HG02973 (cell line): ENCODE data around the gene TRAPPC11.

Source experiments
- ATAC-seq: cut with Tn5 transposase; IDR thresholded peaks from one replicate; pipeline ENCODE4 v1.9.1; 2021; ENCODE audit warnings: moderate library complexity; ENCODE audit not compliant: unreplicated experiment

The TRAPPC11 gene

GRCh38 chr4:183636923-183637322, 22.2 kb upstream of the TRAPPC11 start:
- no peak for ATAC-seq

GRCh38 chr4:183637461-183637860, 21.6 kb upstream of the TRAPPC11 start:
- ATAC-seq: no peak

DNA sequence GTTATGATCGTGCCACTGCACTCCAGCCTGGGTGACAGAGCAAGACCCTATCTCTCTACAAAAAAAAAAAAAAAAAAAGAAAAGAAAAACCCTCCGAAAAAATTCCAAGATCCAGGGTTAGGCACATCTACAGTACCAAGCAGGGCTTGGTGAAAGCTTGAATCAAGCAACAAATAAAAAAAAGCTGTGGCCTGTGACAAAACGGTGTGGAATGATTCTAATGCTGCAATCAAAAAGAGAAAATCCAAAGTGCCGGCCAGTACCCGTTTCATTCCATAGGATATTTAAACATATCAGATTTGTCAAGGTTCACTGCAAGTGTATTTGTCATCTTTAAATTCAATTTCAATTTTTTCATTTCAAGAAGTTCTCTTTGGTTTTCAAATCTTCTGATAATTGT, 20.7 kb upstream of the TRAPPC11 start:
- ATAC-seq: no peak

DNA sequence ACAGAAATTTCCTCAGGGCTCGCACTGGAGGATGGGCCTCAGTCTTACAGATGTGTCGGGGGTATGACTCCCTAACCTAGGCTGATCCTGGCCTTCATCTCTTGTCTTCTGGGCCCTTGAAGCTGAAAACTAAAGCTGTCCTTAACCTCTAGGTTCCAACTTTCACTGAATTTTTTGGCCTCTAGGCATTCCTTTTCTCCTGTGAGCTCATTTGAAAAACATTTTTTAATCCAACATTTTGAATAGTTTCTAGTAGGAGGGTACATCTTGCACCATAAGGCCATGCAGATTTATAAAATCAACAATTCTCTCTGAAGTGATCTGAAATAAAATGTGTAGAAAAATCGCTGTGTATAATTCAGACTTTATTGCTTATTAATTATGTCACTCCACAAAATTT, 19.8 kb upstream of the TRAPPC11 start:
- ATAC-seq: no peak

DNA sequence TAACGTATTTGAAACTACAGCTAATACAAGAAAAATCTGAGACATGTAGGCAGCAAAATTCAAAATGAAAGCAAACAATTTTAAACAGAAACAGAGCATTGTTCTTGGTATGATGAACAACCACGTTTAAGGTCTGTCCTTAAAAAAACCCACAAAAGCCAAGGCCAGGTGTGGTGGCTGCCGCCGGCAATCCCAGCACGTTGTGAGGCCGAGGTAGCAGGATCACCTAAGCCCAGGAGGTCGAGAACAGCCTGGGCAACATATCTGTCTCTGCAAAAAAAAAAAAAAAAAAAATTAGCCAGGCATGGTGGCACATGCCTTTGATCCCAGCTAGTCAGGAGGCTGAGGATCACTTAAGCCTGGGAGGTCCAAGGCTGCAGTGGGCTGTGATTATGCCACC, 13.8 kb upstream of the TRAPPC11 start:
- ATAC-seq: no peak

- no peak for ATAC-seq
These were observed 1.5 kb upstream of the TRAPPC11 start for GRCh38 chr4:183657564-183657963.

DNA sequence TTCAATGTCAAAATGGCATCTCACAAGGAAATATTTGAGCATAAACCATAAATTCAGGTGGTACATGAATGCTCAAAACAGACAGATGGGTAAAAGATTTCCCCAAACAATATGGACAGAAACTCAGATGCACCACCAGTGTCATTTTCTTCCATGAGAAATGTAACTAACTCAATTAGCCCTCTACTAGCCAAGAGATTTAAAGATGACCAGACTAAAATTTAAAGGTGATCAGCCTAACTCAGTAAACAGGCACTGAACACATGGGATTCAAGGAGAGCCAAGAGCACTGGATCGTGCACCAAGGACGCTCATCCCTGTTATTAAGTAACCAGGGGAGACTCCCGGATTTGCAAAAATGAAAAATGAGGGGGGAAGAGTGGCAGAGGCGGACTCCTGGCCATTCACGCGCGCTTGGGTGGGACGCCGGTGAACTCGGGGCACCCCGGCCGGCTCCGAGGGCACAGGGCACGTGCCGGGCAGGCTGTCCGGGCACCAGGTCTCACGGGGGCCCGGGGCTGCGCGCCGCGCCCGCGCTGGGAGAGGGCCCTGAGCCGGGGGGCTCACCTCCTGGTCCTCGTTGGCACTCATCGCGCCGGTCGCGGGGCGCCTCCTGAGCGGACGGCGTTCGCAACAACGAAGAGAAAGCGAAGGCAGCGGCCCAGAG, 598 bp upstream of the TRAPPC11 start:
- ATAC-seq: no peak

DNA sequence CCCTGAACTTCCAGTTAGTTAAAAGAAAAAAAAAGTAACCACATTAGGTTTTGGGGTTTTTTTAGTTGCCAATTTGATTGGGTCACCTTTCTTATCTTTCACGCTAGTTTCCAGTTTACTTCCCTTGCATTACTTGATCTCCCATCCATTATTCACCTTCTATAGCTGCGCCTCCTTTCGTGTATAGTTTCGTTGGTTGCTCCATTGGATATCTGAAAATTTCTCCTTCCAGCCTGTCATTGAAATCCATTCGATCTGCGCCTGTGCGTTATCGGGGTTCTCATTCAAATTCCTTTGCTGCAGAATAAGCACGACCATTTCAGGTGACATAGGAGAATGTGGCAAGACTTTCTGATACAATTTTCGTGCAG, 764 bp downstream of the TRAPPC11 start:
- no peak for ATAC-seq

DNA sequence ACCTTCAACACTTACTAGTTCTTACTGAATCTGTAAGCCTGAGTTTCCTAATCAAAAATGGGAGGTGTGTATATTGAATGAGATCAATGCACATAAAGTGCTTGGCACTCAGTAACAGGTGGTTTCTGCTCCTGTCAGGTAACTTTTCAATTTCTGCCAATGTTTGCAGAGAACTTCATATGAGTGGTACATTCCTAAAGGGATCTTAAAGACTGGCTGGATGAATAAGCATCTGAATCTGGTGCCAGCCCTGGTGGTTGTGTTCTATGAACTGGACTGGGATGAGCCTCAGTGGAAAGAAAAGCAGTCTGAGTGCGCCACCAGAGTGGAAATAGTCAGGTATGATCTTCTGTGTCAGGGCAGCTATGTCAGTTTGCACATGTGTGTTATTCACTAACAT, 7.0 kb downstream of the TRAPPC11 start:
- no peak for ATAC-seq

DNA sequence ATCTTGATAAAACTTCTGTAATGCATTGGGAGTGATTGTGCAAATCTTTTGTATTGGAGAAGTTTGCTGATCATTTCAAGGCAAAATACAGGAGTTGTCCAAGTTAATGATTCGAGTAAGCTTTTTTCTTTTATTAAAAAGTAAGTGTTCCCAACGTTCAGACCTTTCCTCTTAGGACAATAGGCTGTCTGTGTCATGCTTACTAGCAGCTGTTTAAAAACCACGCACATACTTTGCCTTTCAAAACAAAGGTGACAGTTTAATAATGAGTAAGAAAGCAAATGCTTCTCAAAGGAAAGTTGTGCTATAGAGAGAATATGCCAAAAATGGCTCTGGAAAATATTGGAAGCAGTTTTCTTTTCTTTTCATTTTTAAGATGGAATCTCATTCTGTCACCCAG, 11.2 kb downstream of the TRAPPC11 start:
- ATAC-seq: no peak

GRCh38 chr4:183670960-183671555, 12.0 kb downstream of the TRAPPC11 start:
- no peak for ATAC-seq

DNA sequence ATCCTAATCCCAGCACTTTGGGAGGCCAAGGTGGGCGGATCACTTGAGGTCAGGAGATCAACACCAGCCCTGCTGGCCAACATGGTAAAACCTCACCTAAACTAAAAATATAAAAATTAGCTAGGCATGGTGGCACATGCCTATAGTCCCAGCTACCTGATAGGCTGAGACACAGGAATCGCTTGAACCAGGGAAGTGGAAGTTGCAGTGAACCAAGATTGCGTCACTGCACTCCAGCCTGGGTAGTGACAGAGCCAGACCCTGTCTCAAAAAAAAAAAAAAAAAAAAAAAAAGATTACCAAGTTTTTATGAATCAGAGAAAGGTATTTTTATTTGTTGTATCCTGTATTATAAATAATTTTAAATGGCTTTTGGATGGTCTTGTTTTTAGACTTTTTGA, 15.1 kb downstream of the TRAPPC11 start:
- no peak for ATAC-seq

DNA sequence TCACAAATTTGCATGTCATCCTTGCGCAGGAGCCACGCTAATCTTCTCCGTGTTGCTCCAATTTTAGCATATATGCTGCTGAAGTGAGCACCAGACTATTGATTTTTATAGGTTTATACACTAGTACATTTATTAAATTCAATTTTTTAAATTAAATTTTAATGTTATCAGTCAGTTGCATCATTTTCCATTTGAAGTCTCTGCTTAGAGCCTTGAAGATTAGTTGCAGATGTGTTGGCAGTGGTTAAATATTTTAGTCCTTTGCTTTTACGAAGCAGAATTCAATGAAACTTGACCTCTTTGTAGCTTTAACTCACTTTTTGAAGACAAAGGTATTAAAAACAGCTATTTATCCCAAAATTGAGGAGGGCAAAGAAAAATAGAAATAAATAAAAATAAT, 16.5 kb downstream of the TRAPPC11 start:
- ATAC-seq: no peak

DNA sequence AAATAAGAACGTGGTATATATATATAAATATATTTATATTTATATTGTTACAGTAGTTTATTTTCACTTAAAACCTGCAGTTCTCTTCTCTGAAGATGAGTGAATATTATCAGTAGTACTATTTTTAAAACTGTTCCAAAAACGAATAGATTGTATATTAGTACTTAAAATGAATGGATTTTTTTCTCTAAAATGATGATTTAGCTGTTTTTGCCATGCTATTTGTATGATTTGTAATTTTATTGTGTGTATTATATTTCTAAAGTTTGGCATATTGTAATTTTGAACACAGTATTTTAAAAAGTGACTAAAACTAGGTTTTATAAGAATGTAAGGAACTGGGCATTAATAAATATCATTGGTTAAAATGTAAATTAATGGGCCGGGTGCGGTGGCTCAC, 22.0 kb downstream of the TRAPPC11 start:
- no peak for ATAC-seq

DNA sequence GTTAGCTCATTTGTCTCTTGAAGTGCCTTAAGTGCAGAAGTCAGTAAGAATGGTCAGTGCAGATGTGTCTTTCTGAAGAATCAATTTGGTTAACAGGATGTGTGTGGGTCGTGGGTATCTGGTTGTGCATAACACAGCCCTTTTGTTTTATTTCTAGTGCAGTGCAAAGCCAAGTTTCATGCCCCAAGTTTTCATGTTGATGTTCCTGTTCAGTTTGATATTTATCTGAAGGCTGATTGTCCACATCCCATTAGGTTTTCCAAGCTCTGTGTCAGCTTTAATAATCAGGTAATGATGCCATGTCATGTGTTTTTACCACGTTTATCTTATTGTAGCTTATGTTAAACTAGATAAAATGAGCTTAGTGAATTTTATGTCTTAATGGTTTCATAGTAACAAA, 27.4 kb downstream of the TRAPPC11 start:
- no peak for ATAC-seq

DNA sequence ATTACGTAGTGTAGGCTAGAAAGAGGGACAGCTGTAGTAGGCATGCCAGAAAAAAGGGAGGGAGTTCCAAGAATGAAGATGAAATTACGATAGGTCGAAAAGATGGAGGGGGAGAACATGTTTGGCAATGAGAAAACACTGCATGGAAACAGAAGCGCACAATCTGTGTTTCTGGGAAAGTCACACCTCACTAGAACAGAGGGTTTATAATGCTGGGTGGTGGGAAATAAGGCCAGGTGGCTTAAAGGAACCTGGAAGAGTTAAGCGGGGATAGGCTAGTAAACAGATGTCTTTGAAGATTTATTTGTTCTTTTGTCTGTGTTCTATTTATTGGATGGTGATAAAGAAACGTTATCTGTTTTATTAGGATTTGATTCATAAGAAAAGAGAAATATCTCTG, 29.1 kb downstream of the TRAPPC11 start:
- no peak for ATAC-seq

DNA sequence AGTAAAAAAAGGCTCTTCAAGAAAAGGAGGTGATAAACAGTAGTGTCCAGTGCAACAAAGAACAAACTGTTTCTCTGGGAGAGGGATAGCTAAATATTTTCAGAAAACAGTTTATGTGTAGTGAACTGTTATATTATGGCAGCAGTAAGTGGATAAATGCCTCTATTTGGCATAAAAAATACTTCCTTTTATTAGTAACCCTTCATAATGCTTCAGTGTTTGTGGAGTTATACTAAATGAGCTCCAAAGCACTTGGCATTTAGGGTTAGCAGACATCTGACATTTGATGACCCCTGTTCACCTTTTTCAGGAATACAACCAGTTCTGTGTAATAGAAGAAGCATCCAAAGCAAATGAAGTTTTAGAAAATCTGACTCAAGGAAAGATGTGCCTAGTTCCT, 31.9 kb downstream of the TRAPPC11 start:
- no peak for ATAC-seq

- no peak for ATAC-seq
These were observed 32.8 kb downstream of the TRAPPC11 start for GRCh38 chr4:183691897-183692296.

GRCh38 chr4:183698909-183699308, 39.8 kb downstream of the TRAPPC11 start:
- no peak for ATAC-seq

GRCh38 chr4:183700407-183700806, 41.3 kb downstream of the TRAPPC11 start:
- ATAC-seq: no peak

- no peak for ATAC-seq
These were observed 43.4 kb downstream of the TRAPPC11 start for GRCh38 chr4:183702492-183702891.

GRCh38 chr4:183714626-183715025, 55.5 kb downstream of the TRAPPC11 start:
- ATAC-seq: no peak

GRCh38 chr4:183716302-183716701, 57.2 kb downstream of the TRAPPC11 start:
- ATAC-seq: no peak
